HG03457 (cell line): Measurements from ENCODE around the gene CLNK.
"Not testable (repeated sequence)": the region's sequence is repeated elsewhere in the genome, so short reads cannot be mapped to it uniquely, and the experiment has no call there.

Source experiments
- ATAC-seq: cut with Tn5 transposase; IDR thresholded peaks from one replicate; pipeline ENCODE4 v1.9.1; 2021; ENCODE audit warnings: moderate number of reproducible peaks; ENCODE audit not compliant: unreplicated experiment

The CLNK gene

DNA sequence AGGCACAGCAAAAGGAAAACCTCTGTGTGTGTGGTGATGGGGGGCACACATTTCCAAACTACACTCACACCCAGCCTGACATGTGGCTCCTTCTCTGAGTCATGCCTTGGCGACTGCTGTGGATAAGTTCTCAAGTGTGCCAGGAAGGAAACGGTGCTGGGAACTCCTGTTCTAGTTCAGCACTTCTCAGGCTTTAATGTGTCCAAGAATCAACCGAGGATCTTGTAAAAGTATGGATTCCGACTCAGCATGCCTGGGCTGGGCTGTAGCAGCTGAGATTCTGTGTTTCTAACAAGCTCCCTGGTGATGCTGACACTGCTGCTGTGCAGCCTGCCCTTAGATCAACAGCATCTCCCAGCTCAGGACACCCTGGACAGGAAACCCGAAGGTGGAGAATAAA lies 20.2 kb downstream of the CLNK start:
- ATAC-seq: no peak

DNA sequence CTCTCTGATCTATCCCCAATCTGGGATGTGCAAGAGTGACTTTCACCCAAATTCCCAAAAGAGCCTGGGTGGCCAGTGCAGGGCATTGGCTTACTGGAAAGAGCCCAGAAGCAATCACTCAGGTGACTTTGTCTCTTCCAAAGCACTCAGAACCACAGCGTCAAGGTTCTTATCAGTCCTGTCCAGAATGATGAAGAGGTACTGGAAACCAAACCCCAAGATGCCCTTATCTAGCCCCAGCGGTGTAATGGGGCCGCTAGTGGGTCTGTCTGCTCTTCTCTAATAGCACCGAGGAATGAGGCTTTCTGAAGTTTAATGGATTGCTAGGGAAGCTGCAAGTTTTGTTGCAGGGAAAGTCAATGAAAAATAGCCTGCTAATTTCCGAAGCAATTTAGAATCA lies 21.6 kb downstream of the CLNK start:
- no peak for ATAC-seq

DNA sequence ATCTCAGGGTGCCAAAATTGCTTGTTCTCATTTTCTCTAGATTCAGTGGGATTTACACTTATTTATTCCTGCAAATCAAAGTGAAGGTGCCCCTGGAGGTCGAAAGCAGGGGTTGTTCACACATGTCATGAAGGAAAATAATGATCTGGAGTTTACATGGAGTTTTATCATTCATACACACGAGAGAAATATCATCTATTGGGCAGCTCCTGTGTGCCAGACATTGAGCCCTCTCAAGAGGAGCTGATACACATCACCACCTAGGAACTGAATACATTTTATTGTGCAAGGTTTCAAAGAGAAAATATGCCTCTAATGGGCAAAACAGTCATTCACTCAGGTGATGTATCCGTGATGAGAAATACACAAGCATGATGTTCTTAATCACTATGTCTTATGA lies 23.5 kb downstream of the CLNK start:
- no peak for ATAC-seq

DNA sequence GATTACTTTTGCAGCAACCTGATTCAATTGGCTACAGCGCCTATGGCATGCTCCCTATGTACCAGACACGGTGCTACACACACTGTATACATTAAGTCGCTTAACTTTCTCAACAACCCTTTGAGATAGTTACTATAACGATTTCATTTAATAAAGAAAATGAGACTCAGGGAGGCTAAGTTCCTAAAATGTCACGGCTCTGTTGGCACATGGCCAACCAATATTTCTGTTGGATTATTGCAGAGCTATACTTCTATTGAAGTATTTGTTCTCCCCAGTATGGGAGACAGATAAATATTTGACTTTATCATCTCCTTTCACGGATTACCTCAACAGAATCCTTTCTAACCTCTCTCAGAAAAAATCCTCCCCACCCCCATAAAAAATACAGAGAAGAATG lies 25.3 kb downstream of the CLNK start:
- ATAC-seq: no peak

DNA sequence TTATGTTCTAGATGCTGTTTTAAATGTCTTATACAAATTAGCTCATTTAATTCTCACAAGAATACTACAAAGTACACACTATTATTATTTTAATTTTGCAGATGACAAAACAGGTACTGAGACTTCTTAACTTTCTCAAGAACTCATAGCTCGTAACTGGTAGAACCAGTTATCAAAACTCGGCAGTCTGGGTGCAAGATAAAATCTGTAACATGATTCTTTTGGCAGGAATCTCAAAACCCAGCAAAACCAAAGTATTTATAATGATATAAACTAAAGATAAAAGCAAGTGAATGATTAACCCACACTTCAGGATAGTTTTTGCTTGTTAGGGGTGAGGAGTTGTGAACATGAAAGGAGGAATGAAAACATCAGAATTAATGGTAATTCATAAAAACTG lies 27.6 kb downstream of the CLNK start:
- ATAC-seq: no peak

DNA sequence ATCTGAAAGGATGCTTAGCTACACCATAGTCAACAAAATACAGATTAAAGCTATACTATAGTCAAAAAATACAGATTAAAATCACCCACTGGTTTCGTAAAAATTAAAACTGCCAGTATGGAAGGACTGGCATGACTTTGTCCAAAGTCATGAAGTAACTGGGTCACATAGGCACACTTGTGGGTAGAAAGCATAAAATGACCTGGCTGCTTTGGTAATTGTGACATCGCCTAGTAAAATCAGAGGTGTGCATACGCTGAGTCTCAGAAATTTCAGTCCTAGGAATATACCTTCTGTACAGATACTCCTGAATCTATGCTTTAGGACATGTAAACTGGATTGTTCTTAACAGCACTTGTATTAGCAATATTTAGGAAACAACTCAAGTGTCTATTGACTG lies 28.1 kb downstream of the CLNK start:
- ATAC-seq: no peak

DNA sequence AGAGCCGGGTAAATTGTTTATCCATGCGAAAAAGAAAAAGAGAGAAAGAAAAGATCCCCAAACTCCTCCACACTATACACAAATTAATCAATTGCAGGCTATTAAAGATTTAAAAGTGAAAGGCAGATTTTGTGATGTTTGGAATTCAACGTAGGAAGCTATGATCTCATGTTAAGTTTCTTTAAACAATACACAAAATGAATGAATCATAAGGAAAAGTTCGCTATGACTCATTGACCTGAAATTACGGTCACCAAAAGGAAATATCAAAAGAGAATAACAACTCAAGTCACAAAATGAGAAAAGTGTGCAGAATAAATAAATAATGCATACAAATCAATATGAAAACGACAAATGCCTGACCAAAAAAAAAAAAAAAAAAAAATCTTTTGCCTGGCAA lies 28.6 kb downstream of the CLNK start:
- no peak for ATAC-seq

DNA sequence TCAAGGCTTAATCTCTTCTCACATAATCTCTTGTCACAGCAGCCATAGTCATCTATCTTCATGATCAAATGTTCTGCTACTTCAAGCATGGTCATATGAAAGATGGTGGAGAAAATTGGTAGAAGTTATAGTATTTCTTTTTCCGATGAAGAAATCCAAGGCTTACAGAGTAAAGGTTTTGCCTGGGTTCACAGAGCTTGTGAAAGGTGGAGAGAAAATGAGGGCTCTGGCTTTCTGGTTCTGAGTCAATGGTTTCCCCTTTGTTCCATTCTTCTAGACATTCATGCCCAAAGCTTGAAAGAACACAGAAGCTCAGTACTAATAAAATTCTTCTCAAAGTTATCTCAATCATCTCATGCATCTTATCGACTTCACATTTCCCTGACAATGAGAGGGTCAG lies 36.1 kb downstream of the CLNK start:
- ATAC-seq: no peak

DNA sequence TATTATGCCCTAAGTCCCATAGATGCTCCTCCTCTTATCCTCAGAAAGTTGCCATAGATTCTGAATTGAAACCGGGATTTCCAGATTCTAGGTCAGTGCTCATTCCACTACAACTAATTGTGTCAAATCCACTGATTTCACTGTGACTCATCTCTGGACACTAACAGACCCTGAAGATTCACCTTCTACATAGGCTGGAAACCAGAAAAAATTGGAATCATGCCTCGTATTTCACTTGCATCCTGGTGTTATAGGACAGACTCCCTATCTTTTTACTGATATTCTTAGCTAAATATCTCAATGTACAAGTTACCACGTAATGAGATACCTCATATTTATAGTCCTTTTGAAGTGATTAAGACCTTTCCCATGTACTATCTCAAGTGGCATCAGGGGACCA lies 36.7 kb downstream of the CLNK start:
- ATAC-seq: no peak

DNA sequence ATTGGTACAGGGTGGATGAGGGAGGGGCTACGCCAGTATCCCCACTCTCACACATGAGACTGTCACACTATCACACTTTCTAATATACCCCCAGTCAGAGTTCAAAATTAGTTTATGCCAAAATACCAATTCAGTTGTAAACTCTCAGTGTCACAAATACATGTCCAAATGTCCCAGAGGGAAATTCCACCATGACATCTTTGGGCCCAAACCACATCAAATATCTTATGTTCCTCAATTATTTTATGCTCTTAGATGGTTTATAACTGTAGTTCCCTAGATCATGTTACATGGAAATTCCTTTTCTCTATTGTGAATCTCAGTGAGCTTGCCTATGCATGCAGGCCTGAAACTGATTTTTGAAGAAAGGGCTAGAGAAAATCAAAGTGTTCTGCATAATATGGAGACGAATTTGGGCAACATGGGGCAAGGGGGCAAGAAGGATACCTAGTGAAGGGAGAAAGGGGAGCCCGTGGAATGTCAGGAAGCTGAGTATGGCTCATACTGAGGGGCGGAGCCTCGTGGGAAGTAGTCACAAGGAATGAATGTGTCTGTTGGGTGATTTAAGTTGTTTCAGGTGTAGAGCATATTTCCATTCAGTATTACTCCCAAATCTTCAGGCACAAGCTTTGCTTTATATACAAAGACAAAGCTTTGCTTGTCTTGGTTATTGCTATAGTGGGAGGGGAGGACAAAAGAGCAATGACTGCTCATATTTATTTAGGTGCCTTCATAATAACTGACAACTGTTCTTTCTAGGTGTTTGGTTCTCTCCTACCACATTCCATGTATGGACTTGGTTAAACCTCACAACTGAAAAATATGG lies 40.8 kb downstream of the CLNK start:
- no peak for ATAC-seq

DNA sequence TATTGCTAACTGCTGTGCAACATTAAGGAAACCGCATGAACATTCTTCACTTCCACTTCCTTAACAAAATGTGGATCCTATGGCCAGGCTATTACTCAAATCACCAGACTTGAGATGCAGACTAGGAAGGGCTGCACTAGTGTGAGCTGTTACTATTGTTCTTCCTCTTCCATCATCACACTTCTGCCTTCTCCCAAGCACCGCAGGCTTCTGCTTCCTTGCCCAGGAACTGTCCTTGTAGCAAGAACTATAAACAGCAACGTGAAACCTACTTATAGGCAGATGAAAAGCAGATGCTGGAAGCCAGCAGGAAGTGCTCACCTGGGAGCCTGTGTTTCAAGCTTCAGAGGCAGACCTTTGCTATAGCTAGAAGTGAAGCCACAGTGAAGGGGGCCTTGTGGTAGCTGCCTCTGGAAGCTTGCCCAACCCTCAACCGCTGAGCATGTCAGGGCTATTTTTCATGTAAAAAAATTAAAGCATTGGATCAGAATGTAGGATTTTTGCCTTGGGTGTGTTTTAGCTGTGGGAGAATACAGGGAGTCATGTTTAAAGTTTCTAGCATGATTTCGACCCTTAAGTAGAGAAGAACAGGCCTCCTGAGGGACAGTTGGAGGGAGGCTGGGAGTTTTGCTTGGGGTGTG lies 43.9 kb downstream of the CLNK start:
- ATAC-seq: no peak

DNA sequence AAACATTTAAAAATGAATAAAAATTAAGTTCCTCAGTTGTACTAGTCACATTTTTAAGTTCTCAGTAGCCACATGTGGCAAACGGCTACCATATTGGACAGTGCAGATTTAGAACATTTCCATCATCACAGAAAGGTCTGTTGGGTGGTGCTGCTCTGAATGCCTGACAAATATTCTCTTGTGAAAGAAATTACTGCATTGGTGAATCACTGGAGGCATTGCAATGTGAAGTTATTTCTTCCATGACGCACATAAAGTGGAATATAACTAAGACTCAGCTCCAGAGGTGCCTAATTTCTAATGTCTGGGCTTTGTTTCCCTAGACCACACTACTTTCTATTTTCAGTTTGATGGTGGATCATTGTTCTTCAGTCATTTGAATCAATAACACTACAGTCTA lies 44.9 kb downstream of the CLNK start:
- ATAC-seq: no peak

DNA sequence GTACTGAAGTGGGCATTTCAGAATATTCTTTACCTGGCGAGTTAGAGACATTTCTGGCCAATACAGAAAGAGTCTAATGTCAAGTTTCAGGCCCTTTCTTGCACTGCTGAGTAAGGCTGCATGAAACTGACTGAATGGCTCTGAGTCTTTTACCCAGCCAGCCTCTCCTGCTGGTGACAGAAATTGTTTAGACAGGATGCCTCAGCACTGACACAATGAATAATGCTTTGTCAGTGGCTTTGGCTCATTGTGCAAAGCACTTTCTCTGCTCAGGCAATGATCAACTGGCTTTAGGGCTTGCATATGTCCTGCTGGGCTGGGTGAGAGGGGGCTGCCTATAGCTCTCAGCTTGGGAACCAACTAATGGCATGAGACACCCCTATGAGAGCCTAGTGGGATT lies 45.5 kb downstream of the CLNK start:
- no peak for ATAC-seq

DNA sequence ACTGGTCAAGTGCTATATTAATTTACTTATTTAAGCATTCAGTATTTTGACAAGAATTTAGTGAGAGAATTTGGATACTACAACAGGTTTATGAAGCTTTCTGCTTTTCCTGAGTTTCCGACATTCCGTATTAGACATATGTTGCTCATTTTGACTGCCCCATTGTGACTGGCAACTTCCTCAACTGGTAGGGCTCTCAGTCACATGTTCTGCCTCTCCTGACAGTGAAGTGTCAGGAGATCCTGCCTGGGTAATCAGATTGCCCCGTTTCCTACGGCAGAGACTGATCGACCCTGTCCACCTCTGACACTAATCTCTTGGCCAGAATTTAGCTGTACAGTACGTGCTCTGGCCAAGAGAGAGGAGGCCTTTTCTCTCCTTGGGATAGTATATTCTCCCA lies 49.5 kb downstream of the CLNK start:
- ATAC-seq: no peak

DNA sequence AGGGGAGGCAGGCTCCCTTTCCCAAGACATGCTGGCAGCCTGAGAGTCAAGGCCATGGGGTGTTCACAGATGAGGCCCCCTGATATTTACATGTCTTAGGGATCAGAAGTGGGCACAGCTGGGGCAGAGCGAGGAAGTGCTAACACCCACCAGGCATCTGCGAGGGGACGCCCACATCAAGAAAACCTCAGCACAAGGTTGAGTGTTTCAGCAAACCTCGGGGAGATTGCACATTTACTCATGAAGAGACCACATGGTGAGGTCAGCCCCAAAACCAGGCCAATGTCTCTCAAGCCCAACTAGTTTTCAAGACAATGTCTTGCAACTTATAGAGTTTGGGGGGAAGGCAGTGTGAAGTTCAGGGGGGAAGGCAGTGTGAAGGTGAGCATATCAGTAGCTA lies 55.2 kb downstream of the CLNK start:
- ATAC-seq: no peak

DNA sequence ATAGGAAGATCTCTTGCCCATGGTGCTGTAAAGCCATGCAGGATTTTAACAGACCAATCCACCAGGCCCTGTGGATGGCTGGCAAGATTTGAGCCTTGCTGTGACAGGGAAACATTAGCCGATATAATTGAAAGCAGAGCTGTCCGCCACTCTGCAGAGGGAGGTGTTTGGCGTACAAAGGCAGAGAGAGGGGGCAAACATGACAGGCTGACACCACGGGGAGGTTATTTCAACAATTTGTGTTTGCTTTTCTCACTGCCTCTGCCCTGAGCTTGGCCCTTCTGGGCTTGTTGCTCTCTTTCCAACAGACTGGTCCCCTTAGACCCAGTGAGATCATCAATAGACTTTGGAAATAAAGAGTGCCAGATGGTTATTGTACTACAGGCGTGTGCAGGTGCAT lies 59.4 kb downstream of the CLNK start:
- no peak for ATAC-seq

DNA sequence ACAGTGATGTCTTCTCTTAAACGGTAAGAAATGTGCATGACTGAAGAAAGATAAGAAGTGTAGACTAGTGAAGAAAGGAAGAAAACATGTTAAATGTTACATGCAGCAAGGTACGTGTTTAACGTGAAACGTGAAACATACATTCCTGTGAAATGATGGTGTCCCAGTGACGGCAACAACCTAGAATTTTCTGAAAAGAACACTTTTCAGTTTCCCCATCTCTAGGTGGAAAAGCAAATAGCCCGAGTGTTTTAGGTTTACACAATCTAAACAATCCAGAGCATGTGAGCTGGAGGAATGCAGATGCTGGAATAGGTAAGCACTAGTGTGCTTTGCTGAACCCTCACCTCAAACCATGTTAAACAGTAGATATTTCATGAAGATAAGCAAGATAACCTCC lies 60.7 kb downstream of the CLNK start:
- ATAC-seq: no peak

DNA sequence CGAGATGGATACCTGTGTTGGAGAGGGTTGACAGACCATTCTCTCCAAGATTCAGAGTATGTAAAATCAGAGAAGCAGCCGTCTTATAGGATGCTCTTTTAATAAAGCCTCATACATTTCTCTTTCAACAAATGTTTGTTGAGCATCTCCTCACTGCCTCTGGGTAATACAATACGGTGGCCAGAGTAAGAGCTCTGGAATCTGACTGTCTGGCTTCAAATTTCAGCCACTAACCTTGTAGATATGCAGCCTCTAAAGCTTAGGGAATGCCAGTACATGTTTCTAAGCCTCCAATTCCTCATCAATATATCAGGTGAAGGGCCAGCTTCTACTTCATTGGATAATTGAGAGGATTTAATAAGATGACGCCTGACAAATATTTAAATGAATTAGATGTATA lies 61.3 kb downstream of the CLNK start:
- no peak for ATAC-seq

DNA sequence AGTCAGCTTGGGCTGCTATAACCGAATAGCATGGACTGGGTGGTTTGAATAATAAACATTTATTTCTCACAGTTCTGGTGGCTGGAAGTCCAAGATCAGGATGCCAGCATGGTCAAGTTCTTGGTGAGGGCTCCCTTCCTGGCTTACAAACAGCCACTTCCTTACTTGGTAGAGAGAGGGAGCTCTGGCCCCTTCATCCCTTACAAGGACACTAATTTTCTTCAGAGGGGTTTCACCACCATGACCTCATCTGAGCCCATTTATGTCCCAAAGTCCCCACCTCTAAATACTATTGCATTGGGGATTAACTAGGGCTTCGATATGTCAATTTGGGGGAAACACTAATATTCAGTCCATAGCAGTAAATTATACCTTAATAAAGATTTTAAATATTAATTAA lies 61.8 kb downstream of the CLNK start:
- ATAC-seq: no peak

DNA sequence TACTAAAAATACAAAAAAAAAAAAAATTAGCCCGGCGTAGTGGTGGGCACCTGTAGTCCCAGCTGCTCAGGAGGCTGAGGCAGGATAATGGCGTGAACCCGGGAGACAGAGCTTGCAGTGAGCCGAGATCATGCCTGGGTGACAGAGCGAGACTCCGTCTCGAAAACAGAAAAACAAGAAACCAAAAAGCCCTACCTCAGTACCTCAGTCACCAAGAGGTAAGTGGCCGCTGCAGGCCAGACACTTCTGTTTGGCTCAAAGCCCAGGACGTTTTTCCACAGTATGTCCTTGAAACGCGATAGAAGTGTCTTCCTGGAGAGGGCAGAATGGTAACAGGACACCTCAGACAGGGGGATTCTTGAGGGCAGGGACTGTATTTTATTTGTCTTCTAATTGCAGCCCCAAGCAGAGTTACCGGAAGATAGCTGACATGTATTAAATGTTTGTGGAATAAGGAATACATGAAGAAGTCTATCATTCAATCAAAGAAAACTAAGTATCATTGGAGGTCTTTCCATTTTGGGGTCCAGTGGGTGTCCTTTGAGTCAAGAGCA lies 63.6 kb downstream of the CLNK start:
- ATAC-seq: no peak

DNA sequence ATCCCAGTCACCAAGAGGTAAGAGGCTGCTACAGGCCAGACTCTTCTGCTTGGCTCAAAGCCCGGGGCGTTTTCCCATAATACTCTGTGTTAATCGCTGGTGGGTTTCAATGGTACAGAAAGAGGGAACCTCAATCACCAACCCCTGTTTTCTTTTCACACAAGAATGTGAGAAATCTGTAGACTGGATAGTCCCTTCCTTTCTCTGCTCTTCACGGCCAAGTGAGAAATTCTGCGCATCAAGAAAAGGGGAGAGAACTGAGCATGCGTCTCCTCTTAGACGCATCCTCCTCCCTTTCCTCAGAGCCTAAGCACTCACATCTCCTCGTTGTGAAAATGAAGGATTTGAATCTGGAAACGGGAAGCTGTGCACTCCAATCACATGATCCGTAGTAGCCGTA lies 64.7 kb downstream of the CLNK start:
- no peak for ATAC-seq

DNA sequence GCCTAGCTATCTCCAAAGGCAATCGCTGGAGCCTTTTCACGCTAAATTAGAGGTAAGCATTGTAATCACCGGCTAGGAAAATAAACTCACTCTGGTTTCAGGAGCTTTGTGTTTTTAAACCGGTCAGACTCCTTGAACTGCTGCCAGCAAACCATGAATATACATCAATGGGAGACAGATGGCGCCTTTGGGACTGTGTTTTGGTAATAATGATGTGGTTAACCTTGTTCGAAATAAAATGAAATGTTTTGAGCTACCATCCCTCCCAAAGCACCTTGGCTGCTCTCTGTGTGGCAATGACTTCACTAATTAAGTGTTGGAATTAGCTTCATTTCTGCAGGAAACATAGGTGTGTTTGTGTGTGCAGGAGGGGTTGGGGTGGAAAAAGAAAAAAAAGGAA lies 65.3 kb downstream of the CLNK start:
- ATAC-seq: no peak

DNA sequence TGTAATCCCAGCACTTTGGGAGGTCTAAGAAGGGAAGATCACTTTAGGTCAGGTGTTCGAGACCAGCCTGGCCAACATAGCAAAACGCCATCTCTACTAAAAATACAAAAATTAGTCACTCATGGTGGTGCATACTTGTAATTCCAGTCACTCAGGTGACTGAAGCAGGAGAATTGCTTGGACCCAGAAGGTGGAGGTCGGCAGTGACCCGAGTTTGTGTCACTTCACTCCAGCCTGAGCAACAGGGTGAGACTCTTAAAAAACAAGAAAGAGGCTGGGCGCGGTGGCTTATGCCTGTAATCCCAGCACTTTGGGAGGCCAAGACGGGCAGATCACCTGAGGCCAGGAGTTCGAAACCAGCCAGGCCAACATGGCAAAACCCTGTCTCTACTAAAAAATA lies 69.6 kb downstream of the CLNK start:
- ATAC-seq: not testable (repeated sequence)
